GM18867 (cell line): ENCODE results near the gene MRGPRD.

Source experiments
- ATAC-seq: cut with Tn5 transposase; IDR thresholded peaks from one replicate; pipeline ENCODE4 v1.9.1; 2021; ENCODE audit warnings: mild to moderate bottlenecking, moderate library complexity; ENCODE audit not compliant: unreplicated experiment

The MRGPRD gene

DNA sequence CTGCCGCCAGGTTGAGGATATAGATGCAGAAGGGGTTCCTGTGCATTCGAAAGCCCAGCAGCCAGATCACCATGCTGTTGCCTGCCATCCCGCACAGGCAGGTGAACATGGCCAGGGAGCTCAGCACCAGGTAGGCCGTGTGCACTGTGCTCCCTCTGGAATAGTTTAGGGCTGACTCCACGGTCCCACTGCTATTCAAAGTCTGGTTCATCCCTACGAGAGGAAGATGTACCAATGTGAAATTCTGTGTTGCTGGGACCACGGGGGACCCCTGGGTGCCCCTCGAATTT is at the start of gene MRGPRD:
MRGPRD (minus strand) TSS at position 211 of the 290 bp plus-strand sequence; CDS start at position 211, 0 bp downstream.
- no peak for ATAC-seq

- no peak for ATAC-seq
Measured at GRCh38 chr11:69030301-69030700, 49.5 kb upstream of the MRGPRD start.

DNA sequence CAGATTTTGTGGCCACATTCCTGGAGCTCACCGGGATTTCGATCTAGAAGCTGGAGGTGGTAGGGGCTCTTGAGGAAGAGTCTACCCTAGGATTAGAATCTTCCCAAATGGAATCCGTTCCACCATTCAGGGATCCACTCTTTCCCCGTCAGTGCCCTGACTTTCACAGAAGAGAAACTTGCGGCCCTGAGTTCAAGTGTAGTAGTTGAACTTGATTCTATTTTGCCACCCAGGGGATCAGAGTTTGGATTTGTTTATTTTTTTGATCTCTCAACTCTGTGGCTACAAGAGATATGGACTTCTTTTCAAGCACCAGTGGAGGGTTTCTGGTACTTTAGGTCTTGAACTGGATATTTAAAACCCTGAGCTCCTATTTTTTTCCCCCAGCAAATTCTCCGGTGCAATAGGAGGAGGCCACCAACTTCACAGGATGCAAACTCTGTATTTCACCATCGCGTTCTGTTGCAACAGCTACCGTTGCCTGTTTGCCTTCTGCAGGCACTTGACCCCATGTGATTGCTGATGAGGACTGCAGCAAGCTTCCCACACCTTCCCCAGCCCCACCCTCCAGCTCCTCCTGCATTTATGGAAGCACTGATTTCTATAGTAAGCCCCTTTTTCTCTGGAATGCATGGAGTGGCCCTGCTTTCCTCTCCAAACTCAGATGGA is 47.1 kb upstream of the MRGPRD start:
- ATAC-seq, result no peak

DNA sequence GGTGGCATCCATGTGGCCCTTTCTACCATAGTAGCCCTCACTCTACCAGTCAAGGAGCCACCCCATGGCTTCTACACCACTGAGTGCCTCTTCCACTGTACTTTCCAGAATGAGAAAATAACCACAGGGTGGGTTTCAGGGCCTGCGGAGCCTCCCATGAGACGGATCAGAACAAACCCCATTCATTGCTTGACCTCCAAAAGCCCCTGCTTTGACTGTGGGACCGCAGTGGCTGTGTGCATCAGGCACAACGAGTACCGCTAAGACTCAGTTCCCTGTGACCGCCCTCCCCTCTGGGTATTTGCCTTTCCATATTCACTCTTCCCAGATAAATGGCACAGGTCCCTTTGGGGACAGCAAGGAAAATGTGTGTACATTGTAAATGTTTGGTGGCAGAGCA is 43.7 kb upstream of the MRGPRD start:
- no peak for ATAC-seq

- ATAC-seq, result no peak
Measured at GRCh38 chr11:69022260-69022659, 41.5 kb upstream of the MRGPRD start.

- no peak for ATAC-seq
Measured at GRCh38 chr11:69018924-69019323, 38.1 kb upstream of the MRGPRD start.

- no peak for ATAC-seq
Measured at GRCh38 chr11:69017951-69018350, 37.2 kb upstream of the MRGPRD start.

- ATAC-seq, result no peak
Measured at GRCh38 chr11:69014898-69015549, 34.2 kb upstream of the MRGPRD start.

DNA sequence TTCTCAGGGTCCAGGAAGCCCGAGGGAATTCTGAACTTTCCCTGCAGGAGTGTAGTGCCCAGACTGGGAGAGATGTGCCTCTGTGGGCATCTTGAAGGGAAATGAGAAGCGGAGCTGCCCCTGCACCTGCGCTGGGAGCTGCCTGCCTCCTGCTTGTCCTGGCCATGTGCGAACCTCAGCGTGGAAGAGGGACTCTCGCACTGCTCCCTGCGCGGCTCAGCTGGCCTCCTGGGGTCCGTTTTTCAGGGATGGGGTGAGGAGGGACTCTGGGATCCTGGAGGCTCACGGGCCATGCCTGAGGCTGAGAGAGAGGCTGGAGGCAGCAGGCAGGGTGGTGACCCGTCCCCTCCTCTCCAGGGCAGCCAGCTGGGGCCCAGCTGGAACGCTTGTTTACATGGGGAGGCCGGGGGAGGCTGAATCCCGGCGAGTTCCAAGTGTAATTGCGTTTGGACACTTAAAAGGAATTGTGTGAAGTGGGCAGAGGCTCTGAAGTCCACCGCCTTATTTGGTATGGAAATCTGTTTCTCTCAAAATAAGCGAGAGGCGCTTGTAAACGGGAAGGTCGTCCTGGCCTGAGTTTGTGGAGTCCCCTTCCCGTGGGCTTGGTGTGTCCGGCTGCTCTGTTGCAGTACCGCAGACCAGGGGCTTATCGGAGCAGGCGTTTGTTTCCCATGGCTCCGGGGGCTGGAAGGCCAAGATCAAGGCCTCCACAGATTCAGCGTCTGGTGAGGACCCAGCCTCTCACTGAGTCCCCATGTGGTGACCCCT is 33.5 kb upstream of the MRGPRD start:
- no peak for ATAC-seq

- no peak for ATAC-seq
Measured at GRCh38 chr11:69013009-69013951, 32.5 kb upstream of the MRGPRD start, which contains the start of gene MRGPRF. Gene MRGPRF (minus strand): TSS chr11:69013246. CDS start chr11:69009901, 3,345 bp downstream.

GRCh38 chr11:69012092-69013008 is 31.6 kb upstream of the MRGPRD start:
- no peak for ATAC-seq

- no peak for ATAC-seq
Measured at GRCh38 chr11:69011624-69012091, 30.9 kb upstream of the MRGPRD start.

DNA sequence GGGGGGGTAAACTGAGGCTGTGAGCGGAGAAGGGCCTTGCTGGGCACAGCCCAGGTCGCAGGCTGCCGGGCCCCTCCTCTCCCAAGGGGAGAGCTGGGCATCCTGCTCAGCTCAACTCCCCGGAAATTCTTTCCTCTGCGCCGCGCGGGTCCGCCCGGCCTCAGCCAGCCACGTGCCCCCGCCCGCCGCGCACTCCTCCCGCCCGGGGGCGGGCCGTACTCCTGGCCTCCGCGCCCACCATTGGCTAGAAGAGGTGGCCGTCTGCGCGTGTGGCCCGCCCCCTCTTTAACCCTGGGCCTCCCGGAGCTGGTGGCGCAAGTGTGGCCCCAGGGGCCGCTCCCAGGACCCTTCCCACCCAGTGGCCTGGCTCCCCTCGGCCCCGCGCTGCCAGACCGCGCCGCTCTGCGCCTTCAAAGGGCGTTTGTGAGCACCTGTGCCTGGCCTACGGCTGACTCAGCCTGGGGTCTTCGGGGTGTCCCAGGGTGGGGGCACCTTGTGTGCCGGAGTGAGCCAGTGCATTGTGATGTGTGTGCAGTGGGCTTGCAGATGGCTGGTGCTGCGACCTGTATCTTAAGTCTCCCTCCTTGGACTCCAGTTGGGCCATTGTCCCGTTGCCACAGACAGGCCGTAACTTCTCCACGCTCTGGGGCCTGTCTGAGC is 30.3 kb upstream of the MRGPRD start:
- ATAC-seq, result no peak

- ATAC-seq, result no peak
Measured at GRCh38 chr11:69010361-69010891, 29.6 kb upstream of the MRGPRD start.

DNA sequence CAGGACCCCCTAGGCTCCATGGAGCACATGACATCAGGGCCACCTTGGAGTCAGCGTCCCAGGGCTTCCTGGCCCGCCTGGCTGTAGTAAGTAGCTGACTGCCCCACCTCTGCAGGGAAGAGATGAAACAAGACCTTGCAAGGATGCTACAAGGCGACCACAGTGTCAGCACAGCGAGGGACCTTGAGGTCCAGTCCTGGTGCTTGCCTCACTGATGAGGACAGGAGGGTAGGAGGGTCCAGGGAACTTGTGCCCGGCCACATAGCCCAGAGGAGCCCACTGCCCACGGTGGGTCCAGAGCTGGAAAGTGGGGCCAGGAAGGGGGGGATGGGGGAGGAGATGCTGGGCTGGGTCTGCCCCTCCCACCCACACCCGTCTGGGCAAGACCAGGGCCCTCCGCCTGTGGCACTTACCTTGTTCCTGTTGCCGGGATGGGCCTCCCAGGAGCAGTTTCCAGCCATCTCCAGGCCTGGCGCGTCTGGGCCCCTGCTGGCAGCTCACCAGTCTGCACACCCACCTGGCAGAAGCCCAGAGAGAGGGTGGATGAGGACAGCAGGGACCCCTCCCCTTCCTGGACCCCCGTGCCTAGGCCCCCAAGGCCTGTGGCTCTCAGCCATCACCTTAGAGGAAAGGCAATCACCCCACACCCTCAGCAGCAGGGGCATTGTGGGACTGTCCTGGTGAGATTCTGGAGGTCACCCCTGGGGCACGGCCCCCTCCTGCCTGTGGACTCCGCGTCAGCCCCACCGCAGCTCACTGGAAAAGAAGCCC is 28.8 kb upstream of the MRGPRD start:
- ATAC-seq, result no peak

GRCh38 chr11:69008737-69009440 is 28.1 kb upstream of the MRGPRD start:
- ATAC-seq, result no peak

DNA sequence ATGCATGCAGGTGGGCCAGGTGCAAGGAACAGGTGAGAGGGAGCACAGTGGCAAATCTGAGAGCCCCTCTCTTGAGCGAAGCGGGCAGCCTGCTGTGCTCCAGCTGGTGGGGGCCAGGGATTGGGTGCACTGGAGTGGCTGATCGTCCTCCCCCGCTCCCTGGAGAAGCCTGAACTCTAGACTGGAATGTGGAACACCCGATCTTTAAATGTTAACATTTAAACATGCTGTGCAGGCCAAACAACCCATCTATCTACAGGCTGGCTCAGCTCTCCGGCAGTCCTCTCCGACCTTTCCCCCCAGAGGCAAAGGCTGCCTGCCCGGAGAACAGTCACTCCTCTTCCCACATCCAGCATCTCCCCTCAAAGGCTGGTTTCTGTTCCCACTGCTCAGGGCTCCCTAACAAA is 27.2 kb upstream of the MRGPRD start:
- ATAC-seq, result no peak

GRCh38 chr11:69006816-69007215 is 26.0 kb upstream of the MRGPRD start:
- no peak for ATAC-seq
